H1 (cell line): ENCODE data around the gene ARL3. TPM values are rescaled to one million over a fixed set of nuclear protein-coding genes. Genes with fewer than 3 reads are reported as not detected.

Experiments
- CTCF ChIA-PET: fragments of 300-600 bp; sonication (Branson Sonifier 250); formaldehyde crosslinking; loops from one replicate; lab custom pipeline; 2021; ENCODE audit not compliant: partially characterized antibody; lab: Charles Lee
- POLR2A ChIA-PET: fragments of 300-600 bp; sonication (Branson Sonifier 250); formaldehyde crosslinking; loops from one replicate; lab custom pipeline; 2021; ENCODE audit warnings: inconsistent platforms; ENCODE audit not compliant: partially characterized antibody; lab: Charles Lee
- DNase-seq, 2 experiments: peaks; one replicate each; pipeline versions ENCODE4 v3.0.0 to v3.0.0-alpha.2; 2010 to 2022; ENCODE audit warnings: low spot score in 2 of 2, low read depth in 1 of 2, mixed read lengths in 1 of 2
- FAIRE-seq: peaks from 2 replicates; lab custom pipeline; 2011; peaks lifted over from hg19 to GRCh38; lab: Jason Lieb, UNC
- H2AFZ ChIP-seq: 2 replicates; pipeline ENCODE4 v1.8.1; 2012; ENCODE audit warnings: low read length, inconsistent platforms
- H2AK5ac ChIP-seq: 2 replicates; pipeline ENCODE4 v1.6.1; 2013; ENCODE audit warnings: low read depth, low read length
- H2BK120ac ChIP-seq: replicated peaks from 2 replicates; pipeline ENCODE3; 2013; ENCODE audit warnings: low read depth, low read length, inconsistent platforms
- H2BK12ac ChIP-seq: 2 replicates; pipeline ENCODE4 v1.6.1; 2013; ENCODE audit warnings: low read depth, low read length
- H2BK15ac ChIP-seq: 2 replicates; pipeline ENCODE4 v1.6.1; 2013; ENCODE audit warnings: low read length
- H2BK20ac ChIP-seq: 2 replicates; pipeline ENCODE4 v1.6.1; 2013; ENCODE audit warnings: low read length
- H2BK5ac ChIP-seq: 2 replicates; pipeline ENCODE4 v1.6.1; 2013; ENCODE audit warnings: low read depth, low read length
- H3K14ac ChIP-seq: 2 replicates; pipeline ENCODE4 v1.6.1; 2013; ENCODE audit warnings: inconsistent platforms; ENCODE audit not compliant: insufficient read length
- H3K18ac ChIP-seq: 2 replicates; pipeline ENCODE4 v1.6.1; 2013; ENCODE audit warnings: low read length; ENCODE audit errors: extremely low read depth
- H3K23ac ChIP-seq: 2 replicates; pipeline ENCODE4 v1.6.1; 2013; ENCODE audit warnings: inconsistent platforms; ENCODE audit not compliant: insufficient read length
- H3K23me2 ChIP-seq: 2 replicates; pipeline ENCODE4 v1.6.1; 2013; ENCODE audit warnings: low read depth, low read length
- H3K27ac ChIP-seq: 2 replicates; pipeline ENCODE4 v1.6.1; 2011; ENCODE audit warnings: low read depth, low read length, inconsistent platforms
- H3K27me3 ChIP-seq, 4 experiments: replicated peaks in 1 of 4; 1 replicate in 1 of 4; 2 replicates in 3 of 4; pipeline versions ENCODE4 v1.6.1 to v1.8.1; 2011 to 2013; ENCODE audit warnings: low read length in 3 of 4, mild to moderate bottlenecking in 3 of 4, inconsistent platforms in 2 of 4, mixed read lengths in 2 of 4, moderate library complexity in 1 of 4; ENCODE audit not compliant: control insufficient read depth in 3 of 4, insufficient read depth in 3 of 4; ENCODE audit errors: extremely low read depth in 1 of 4
- H3K36me3 ChIP-seq, 4 experiments: 2 replicates each; pipeline versions ENCODE4 v1.6.1 to v1.8.1; 2011 to 2013; ENCODE audit warnings: mild to moderate bottlenecking in 4 of 4, low read length in 3 of 4, moderate library complexity in 2 of 4, control low read depth in 1 of 4, inconsistent platforms in 1 of 4; ENCODE audit not compliant: insufficient read depth in 4 of 4, control insufficient read depth in 2 of 4
- H3K4ac ChIP-seq: replicated peaks from 2 replicates; pipeline ENCODE3; 2013; ENCODE audit warnings: low read length, low read depth, mixed read lengths, inconsistent platforms; ENCODE audit not compliant: insufficient read length
- H3K4me1 ChIP-seq, 4 experiments: replicated peaks in 1 of 4; 1 replicate in 1 of 4; 2 replicates in 3 of 4; pipeline versions ENCODE4 v1.6.1 to v1.8.1; 2011 to 2013; ENCODE audit warnings: low read length in 3 of 4, inconsistent platforms in 2 of 4, mixed read lengths in 1 of 4; ENCODE audit not compliant: insufficient read depth in 4 of 4, control insufficient read depth in 3 of 4
- H3K4me2 ChIP-seq, 2 experiments: 2 replicates each; pipeline versions ENCODE4 v1.6.1 to v1.8.1; 2011 to 2013; ENCODE audit warnings: low read depth in 2 of 2, low read length in 2 of 2, control low read depth in 1 of 2, inconsistent platforms in 1 of 2, mild to moderate bottlenecking in 1 of 2; ENCODE audit not compliant: insufficient read depth in 1 of 2
- H3K4me3 ChIP-seq, 4 experiments: fragments of 200-600, 300-600 bp in 1 of 4; sonication (generic), shearing (Covaris generic), sonication (Bioruptor Twin) in 1 of 4; 2 replicates each; pipeline versions ENCODE4 v1.5.1 to v1.8.1; 2011 to 2016; ENCODE audit warnings: low read length in 4 of 4, low read depth in 3 of 4, control low read depth in 2 of 4, inconsistent platforms in 2 of 4, mild to moderate bottlenecking in 2 of 4, mixed read lengths in 1 of 4, moderate library complexity in 1 of 4; ENCODE audit not compliant: insufficient read depth in 2 of 4; ENCODE audit errors: extremely low read depth in 1 of 4
- H3K56ac ChIP-seq: replicated peaks from 2 replicates; pipeline ENCODE3; 2013; ENCODE audit warnings: low read depth, mild to moderate bottlenecking, mixed read lengths, low read length, inconsistent platforms; ENCODE audit not compliant: insufficient read length
- H3K79me1 ChIP-seq: 2 replicates; pipeline ENCODE4 v1.6.1; 2013; ENCODE audit warnings: low read depth, low read length, control low read depth
- H3K79me2 ChIP-seq, 2 experiments: 2 replicates each; pipeline versions ENCODE4 v1.6.1 to v1.8.1; 2012 to 2013; ENCODE audit warnings: low read length in 2 of 2, mild to moderate bottlenecking in 2 of 2, inconsistent platforms in 1 of 2; ENCODE audit not compliant: insufficient read depth in 2 of 2, control insufficient read depth in 1 of 2
- H3K9ac ChIP-seq, 4 experiments: replicated peaks in 1 of 4; 1 replicate in 1 of 4; 2 replicates in 3 of 4; pipeline versions ENCODE4 v1.6.1 to v1.8.1; 2011 to 2013; ENCODE audit warnings: low read depth in 3 of 4, low read length in 3 of 4, control low read depth in 2 of 4, mild to moderate bottlenecking in 2 of 4, moderate library complexity in 2 of 4, inconsistent platforms in 1 of 4; ENCODE audit errors: extremely low read depth in 1 of 4
- H3K9me3 ChIP-seq, 2 experiments: 2 replicates each; pipeline versions ENCODE4 v1.6.1 to v1.8.1; 2012 to 2013; ENCODE audit warnings: mild to moderate bottlenecking in 2 of 2, moderate library complexity in 2 of 2, control low read depth in 1 of 2, inconsistent platforms in 1 of 2, low read depth in 1 of 2, low read length in 1 of 2, mixed read lengths in 1 of 2; ENCODE audit not compliant: insufficient read depth in 2 of 2
- H4K20me1 ChIP-seq, 2 experiments: replicated peaks in 1 of 2; 2 replicates each; pipeline versions ENCODE3 to v1.8.1; 2011 to 2013; ENCODE audit warnings: inconsistent platforms in 2 of 2, low read length in 2 of 2, mild to moderate bottlenecking in 1 of 2; ENCODE audit not compliant: insufficient read depth in 2 of 2, control insufficient read depth in 1 of 2
- H4K5ac ChIP-seq: 2 replicates; pipeline ENCODE4 v1.6.1; 2013; ENCODE audit warnings: low read length, low read depth, mixed read lengths, inconsistent platforms; ENCODE audit not compliant: insufficient read length
- H4K8ac ChIP-seq: 2 replicates; pipeline ENCODE4 v1.8.0; 2013; ENCODE audit warnings: mild to moderate bottlenecking, moderate library complexity, low read length, inconsistent platforms; ENCODE audit not compliant: insufficient read depth; ENCODE audit errors: extremely low read depth
- H4K91ac ChIP-seq: replicated peaks from 2 replicates; pipeline ENCODE3; 2013; ENCODE audit warnings: low read length, mixed read lengths, inconsistent platforms; ENCODE audit not compliant: insufficient read length
- ATF2 ChIP-seq: IDR thresholded peaks from 2 replicates; pipeline ENCODE4 v1.6.1; 2012; ENCODE audit warnings: low read length, inconsistent platforms
- BACH1 ChIP-seq: IDR thresholded peaks from 2 replicates; pipeline ENCODE4 v1.6.1; 2012; ENCODE audit warnings: low read length, improper control_type of control experiment
- EP300 ChIP-seq, 2 experiments: IDR thresholded peaks; 1 replicate in 1 of 2; 2 replicates in 1 of 2; pipeline ENCODE4 v1.6.1; 2011 to 2012; ENCODE audit warnings: low read depth in 2 of 2, low read length in 2 of 2, mild to moderate bottlenecking in 2 of 2, borderline replicate concordance in 1 of 2, inconsistent platforms in 1 of 2, moderate library complexity in 1 of 2
- HDAC6 ChIP-seq: IDR thresholded peaks from one replicate; pipeline ENCODE4 v1.7.1; 2012; ENCODE audit warnings: low read depth, mild to moderate bottlenecking, inconsistent platforms, low read length, moderate library complexity
- KDM4A ChIP-seq: IDR thresholded peaks from one replicate; pipeline ENCODE4 v1.7.1; 2012; ENCODE audit warnings: low read depth, mild to moderate bottlenecking, moderate library complexity, low read length, inconsistent platforms; ENCODE audit not compliant: severe bottlenecking
- RAD21 ChIP-seq, 2 experiments: IDR thresholded peaks in 1 of 2; conservative IDR thresholded peaks in 1 of 2; 2 replicates each; pipeline ENCODE4 v1.6.1; 2011; ENCODE audit warnings: low read depth in 2 of 2, low read length in 2 of 2, improper control_type of control experiment in 1 of 2, inconsistent platforms in 1 of 2, mild to moderate bottlenecking in 1 of 2, moderate library complexity in 1 of 2
- RXRA ChIP-seq: IDR thresholded peaks from 2 replicates; pipeline ENCODE4 v1.6.1; 2011; ENCODE audit warnings: low read depth, mild to moderate bottlenecking, low read length, moderate library complexity; ENCODE audit not compliant: insufficient read depth
- SAP30 ChIP-seq: fragments of 300-600 bp; sonication (generic); IDR thresholded peaks from 2 replicates; pipeline ENCODE4 v1.7.1; 2012; ENCODE audit warnings: low read length, moderate library complexity, mild to moderate bottlenecking, inconsistent platforms; ENCODE audit not compliant: insufficient read depth, insufficient replicate concordance
- SRF ChIP-seq: IDR thresholded peaks from 2 replicates; pipeline ENCODE4 v1.6.1; 2011; ENCODE audit warnings: mild to moderate bottlenecking, low read depth, low read length, moderate library complexity
- TAF1 ChIP-seq: IDR thresholded peaks from 2 replicates; pipeline ENCODE4 v1.6.1; 2011; ENCODE audit warnings: mild to moderate bottlenecking, low read depth, low read length
- WGBS, 2 experiments: shearing (Covaris generic) in 1 of 2; methylation state at CpG; one replicate each; pipeline versions ENCODE4 v1.1.6 to v1.1.7; 2013 to 2015; ENCODE audit warnings: low lambda C conversion rate in 2 of 2, mixed read lengths in 2 of 2, inconsistent platforms in 1 of 2, low coverage in 1 of 2, missing lambda C conversion rate in 1 of 2; ENCODE audit not compliant: insufficient replicate concordance in 2 of 2, insufficient coverage in 1 of 2, insufficient read length in 1 of 2; ENCODE audit errors: extremely low coverage in 1 of 2, missing lambda C conversion rate in 1 of 2; 5-methylcytosine and 5-hydroxymethylcytosine counted together
- polyA plus RNA-seq, 7 experiments: library from polyadenylated mRNA; depleted of rRNA in 3 of 7; stranded (reverse) in 5 of 7; unstranded in 2 of 7; fragments of >200 nt in 5 of 7; fragments of 200-250 nt in 2 of 7; gene quantifications; 1 replicate in 5 of 7; 2 replicates in 1 of 7; 4 replicates in 1 of 7; pipeline versions ENCODE4 v1.2.1 to v1.2.3, GENCODE V29; 2011 to 2013; ENCODE audit warnings: missing spikeins in 2 of 7, mixed read lengths in 2 of 7
- total RNA-seq: library from RNA; stranded (reverse); fragmentation: NEBNext Ultra II Directional; extraction: Animal tissue kit (Norgen Biotek cat#: 25700); gene quantifications from 2 replicates; pipeline ENCODE4 v1.2.1, GENCODE V29; 2021

Gene ARL3
- total and polyA plus RNA-seq, 2 of the 8 experiments (the other 6 are each of a cell fraction or from before 2014, with no cell fraction given) = 8.8 to 16.2 TPM

DNA sequence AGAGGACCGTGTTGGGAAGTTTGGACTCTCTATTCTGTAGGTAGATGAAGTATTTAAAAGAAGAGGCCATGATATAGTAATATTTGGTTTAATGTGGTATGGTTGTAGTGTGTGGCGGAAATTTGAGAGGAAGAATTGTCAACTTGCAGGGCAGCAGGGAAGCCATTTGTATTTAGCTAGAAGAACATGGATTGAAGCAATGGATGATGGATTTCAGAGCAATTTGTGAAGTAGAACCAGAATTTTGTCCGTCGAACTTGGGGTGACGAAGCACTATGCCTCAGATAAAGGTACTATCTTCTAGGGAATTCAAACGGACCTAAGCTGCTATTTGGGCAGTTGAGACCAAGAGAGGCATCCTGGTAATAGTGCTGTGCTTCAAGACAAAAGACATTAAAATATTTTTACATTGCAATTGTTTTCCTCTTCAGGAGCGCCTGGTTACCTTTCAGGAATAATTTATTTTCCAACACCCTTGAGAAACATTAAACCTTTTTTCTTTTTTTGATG lies 28.9 kb upstream of the ARL3 start:
- Histone ChIP-seq H3K18ac (no peak overlapping the region), H4K8ac (no peak overlapping the region), H4K5ac (no peak overlapping the region), H2BK120ac (no peak overlapping the region), H3K23ac (no peak overlapping the region), H3K4ac (no peak overlapping the region), H3K27me3 (no peaks in the 10 kb centered on the region; a peak in 1 of 7 replicates), H2BK20ac (no peak overlapping the region), H4K20me1 (no peaks in the 10 kb centered on the region), H4K91ac (no peak overlapping the region), H3K36me3 (no peaks in the 10 kb centered on the region; a peak in 2 of 8 replicates), H2BK15ac (peak overlapping the region; percentile 48; the same call in 1 of the 2 replicates), H2BK5ac (no peak overlapping the region), H3K79me1 (peaks cover 4% of the 10 kb centered on the region), H3K56ac (no peak overlapping the region), H3K23me2 (peaks cover 6% of the 10 kb centered on the region), H2BK12ac (peak overlapping the region; percentile 73; the same call in 1 of the 2 replicates), H3K4me2 (peak overlapping the region; percentile 47 to 67), H2AFZ (peak overlapping the region; percentile 68), H3K9ac (peak overlapping the region in 1 of 4 experiments; percentile 5; a peak in 1 of 7 replicates), H3K14ac (no peak overlapping the region), H3K4me3 (peak overlapping the region in 2 of 4 experiments; percentile 23 to 91; a peak in 4 of 8 replicates), H3K79me2 (peaks cover 0 to 24% of the 10 kb centered on the region in 2 experiments; a peak in 2 of 4 replicates), H3K9me3 (no peaks in the 10 kb centered on the region), H2AK5ac (no peak overlapping the region), H3K4me1 (peaks cover 0 to 6% (median 2%) of the 10 kb centered on the region in 4 experiments; a peak in 4 of 7 replicates), H3K27ac (no peak overlapping the region)
- ChIA-PET POLR2A (interaction anchor here (0.8 to 6.5 kb wide), 19 partner anchors 8 to 311 kb away, joined by 3 to 31 read pairs (median 4); partner anchors contain the start of genes ARL3, AS3MT, CUEDC2 and SFXN2), CTCF (interaction anchor here (0.9 to 4.2 kb wide), 4 partner anchors 9 to 30 kb away, joined by 3 to 33 read pairs (median 8); no protein-coding TSS in a partner anchor)
- FAIRE-seq (no peak), DNase-seq (no peak)
- 34 to 100% methylated on average over 1 to 7 of the region's 7 CpGs for WGBS, 2 experiments
- TF ChIP-seq RXRA (no peak), HDAC6 (no peak), RAD21 (IDR thresholded peaks at IDR 0.05 in 1 of 2, conservative IDR thresholded peaks at IDR 0.05 in 1 of 2; ENCODE audit: low read depth in 2 of 2, low read length in 2 of 2) (no peak), BACH1 (no peak), KDM4A (peak; percentile 23), SRF (no peak), TAF1 (0 out of 2 replicates have a peak, but pooled peaks have one; percentile 13), EP300 (IDR thresholded peaks at IDR 0.05; ENCODE audit: borderline replicate concordance in 1 of 2, low read depth in 2 of 2, low read length in 2 of 2) (no peak), ATF2 (peak; percentile 12; the same call in 1 of the 2 replicates), SAP30 (no peak)
